ENCODE measurements around the gene MAP3K14. TPM values are rescaled to one million over a fixed set of nuclear protein-coding genes. Genes with fewer than 3 reads are reported as not detected.

Gene MAP3K14
- total RNA-seq, 1 experiment from 2014 or later: 16.8 TPM

DNA sequence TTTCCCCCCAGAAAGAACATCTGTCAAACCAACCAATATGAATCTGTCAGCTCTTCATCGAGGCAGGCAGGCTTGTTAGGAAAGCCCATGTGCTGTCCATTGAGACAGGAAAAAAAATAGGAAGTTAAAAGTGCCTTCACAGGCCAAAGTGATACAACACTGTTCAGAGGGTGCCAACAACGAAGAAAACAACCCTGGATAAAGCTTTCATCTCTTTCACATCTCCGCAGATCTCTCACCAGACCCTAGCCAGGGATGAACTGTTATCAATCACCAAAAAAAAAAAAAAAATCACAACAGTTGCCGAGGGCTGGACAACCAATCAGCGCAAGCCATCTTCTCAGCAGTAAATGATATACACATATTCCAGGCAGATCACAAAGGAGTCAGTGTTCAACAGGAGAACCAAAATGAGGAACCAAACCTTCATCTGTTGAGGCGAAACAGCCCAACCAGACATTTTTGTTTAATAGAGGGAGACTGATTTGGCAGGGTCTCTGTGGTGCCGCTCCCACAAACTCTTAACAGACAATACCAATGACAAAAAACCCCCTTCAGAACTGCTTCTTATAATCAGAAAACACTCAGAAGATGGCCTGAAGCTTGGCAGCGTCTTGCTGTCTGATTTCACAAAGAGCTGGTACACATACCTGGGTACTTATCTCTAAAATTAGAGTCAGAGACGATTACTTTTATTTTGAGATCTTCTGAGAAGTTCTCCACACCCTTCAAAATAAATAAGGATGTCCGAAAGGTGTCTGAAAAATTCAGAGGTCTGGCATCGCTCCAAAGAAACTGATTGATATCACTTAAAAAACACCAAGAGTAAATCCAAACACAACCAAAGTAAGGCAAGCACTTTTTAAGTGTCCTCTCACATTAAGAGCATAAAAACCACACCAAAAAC lies 1.8 kb downstream of the MAP3K14 start:
- TF ChIP-seq EZH2phosphoT487 (IDR thresholded peaks at IDR 0.05; ENCODE audit: borderline replicate concordance, low read length): no peak
- no peak for TF ChIP-seq EZH2 (IDR thresholded peaks at IDR 0.05; ENCODE audit: low read length, unreplicated experiment)
- TF ChIP-seq CTCF (conservative IDR thresholded peaks at IDR 0.05; ENCODE audit: low read depth, low read length): no peak
- Histone ChIP-seq H3K79me2 (ENCODE audit: low read length) (peaks cover 71% of the 10 kb centered on the region), H3K27me3 (ENCODE audit: low read length) (no peaks in the 10 kb centered on the region), H2AFZ (ENCODE audit: low read length) (no peak overlapping the region), H3F3A (ENCODE audit: low read length, unreplicated experiment) (peaks cover 40% of the 10 kb centered on the region), H3K9me2 (replicated peaks; ENCODE audit: low read length) (no peaks in the 10 kb centered on the region), H3K4me1 (ENCODE audit: insufficient read depth, low read length) (peaks cover 81% of the 10 kb centered on the region), H3K4me2 (ENCODE audit: low read length) (peak overlapping the region; percentile 89), H3K27ac (ENCODE audit: low read length) (peak overlapping the region; percentile 94), H3K9ac (ENCODE audit: low read length) (peak overlapping the region; percentile 81), H3K4me3 (ENCODE audit: low read length) (peak overlapping the region; percentile 78), H3K9me3 (ENCODE audit: low read length) (no peaks in the 10 kb centered on the region), H3K36me3 (ENCODE audit: low read depth, low read length) (peaks cover 13% of the 10 kb centered on the region; the same call in 1 of the 2 replicates), H4K20me1 (ENCODE audit: low read length) (peaks cover 36% of the 10 kb centered on the region)
- peak; percentile 4 for DNase-seq
- ChIA-PET CTCF (interaction anchor here (0.6 to 1.1 kb wide), 4 partner anchors 21 to 180 kb away, joined by 3 to 6 read pairs (median 4); partner anchors contain the start of gene ACBD4), POLR2A (ENCODE audit: unreplicated experiment) (interaction anchor here (0.6 kb wide), 1 partner anchor 66 kb away, joined by 3 read pairs; no protein-coding TSS in a partner anchor)
- ATAC-seq: no peak
- BruUV-seq (replicated peaks): no TSS peak
- intact Hi-C loops (cut with micrococcal nuclease): loop anchor here (10.0 kb wide), 1 partner anchor 180 kb away; the partner anchor contains the start of genes ACBD4 and PLCD3

DNA sequence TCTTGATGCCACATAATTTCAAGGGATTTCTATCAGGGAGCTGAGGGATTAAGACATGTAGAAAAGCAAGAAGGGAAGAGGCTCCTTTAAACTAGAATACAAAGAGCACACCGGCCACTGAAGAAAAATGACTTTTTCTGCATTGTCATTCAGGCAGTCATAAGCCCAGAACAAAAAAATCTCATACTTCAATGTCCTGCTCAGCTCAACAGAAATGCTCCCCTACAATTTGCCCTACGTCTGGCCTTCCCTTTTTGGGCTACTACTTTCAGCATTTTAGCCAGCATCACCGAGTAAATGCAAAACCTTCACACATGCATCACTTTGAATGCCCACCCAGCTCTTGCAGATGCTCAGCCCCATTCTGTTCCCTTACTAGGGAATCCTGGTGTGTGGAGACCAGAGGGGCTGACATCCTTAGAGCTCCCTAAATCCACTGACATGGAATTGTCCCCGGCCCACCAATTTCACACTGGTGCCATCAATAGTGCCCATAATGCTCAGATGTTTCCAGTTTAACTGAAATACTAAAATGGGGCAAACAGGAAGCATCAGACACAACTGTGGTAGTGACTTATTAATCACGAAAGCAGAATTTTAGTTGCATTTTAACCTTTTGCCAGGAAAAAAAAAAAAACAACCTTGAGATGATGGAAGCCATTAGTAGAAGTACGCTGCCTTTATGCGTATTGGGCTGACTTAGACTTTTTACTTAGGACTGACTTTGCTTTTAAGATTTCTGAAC lies 2.7 kb downstream of the MAP3K14 start:
- no peak for TF ChIP-seq EZH2 (IDR thresholded peaks at IDR 0.05; ENCODE audit: low read length, unreplicated experiment)
- Histone ChIP-seq H3K27me3 (ENCODE audit: low read length) (no peaks in the 10 kb centered on the region), H3K9ac (ENCODE audit: low read length) (peak overlapping the region; percentile 81), H3K36me3 (ENCODE audit: low read depth, low read length) (peaks cover 19% of the 10 kb centered on the region), H3K9me2 (replicated peaks; ENCODE audit: low read length) (no peaks in the 10 kb centered on the region), H4K20me1 (ENCODE audit: low read length) (peaks cover 36% of the 10 kb centered on the region), H3K79me2 (ENCODE audit: low read length) (peaks cover 79% of the 10 kb centered on the region), H2AFZ (ENCODE audit: low read length) (no peak overlapping the region), H3F3A (ENCODE audit: low read length, unreplicated experiment) (peaks cover 34% of the 10 kb centered on the region), H3K27ac (ENCODE audit: low read length) (peak overlapping the region; percentile 94), H3K9me3 (ENCODE audit: low read length) (no peaks in the 10 kb centered on the region), H3K4me3 (ENCODE audit: low read length) (peak overlapping the region; percentile 78), H3K4me1 (ENCODE audit: insufficient read depth, low read length) (peaks cover 73% of the 10 kb centered on the region), H3K4me2 (ENCODE audit: low read length) (peak overlapping the region; percentile 89)
- CTCF ChIA-PET: interaction anchor here (0.6 to 1.1 kb wide), 3 partner anchors 20 to 115 kb away, joined by 3 to 6 read pairs (median 3); no protein-coding TSS in a partner anchor
- DNase-seq (no peak), ATAC-seq (no peak)
- intact Hi-C loops (cut with micrococcal nuclease): loop anchor here (10.0 kb wide), 1 partner anchor 179 kb away; the partner anchor contains the start of genes ACBD4 and PLCD3
- POLR2A ChIA-PET (ENCODE audit: unreplicated experiment): no interaction called here
- no TSS peak for BruUV-seq (replicated peaks)

- Histone ChIP-seq H3K27ac (ENCODE audit: low read length) (peak overlapping the region; percentile 94), H3K4me2 (ENCODE audit: low read length) (peak overlapping the region; percentile 89), H2AFZ (ENCODE audit: low read length) (no peak overlapping the region), H3K27me3 (ENCODE audit: low read length) (no peaks in the 10 kb centered on the region), H3F3A (ENCODE audit: low read length, unreplicated experiment) (peaks cover 27% of the 10 kb centered on the region), H3K36me3 (ENCODE audit: low read depth, low read length) (peaks cover 23% of the 10 kb centered on the region), H3K4me3 (ENCODE audit: low read length) (peak overlapping the region; percentile 78), H3K9me3 (ENCODE audit: low read length) (no peaks in the 10 kb centered on the region), H3K4me1 (ENCODE audit: insufficient read depth, low read length) (peaks cover 69% of the 10 kb centered on the region), H3K9me2 (replicated peaks; ENCODE audit: low read length) (no peaks in the 10 kb centered on the region), H4K20me1 (ENCODE audit: low read length) (peaks cover 36% of the 10 kb centered on the region), H3K9ac (ENCODE audit: low read length) (peak overlapping the region; percentile 81), H3K79me2 (ENCODE audit: low read length) (peaks cover 87% of the 10 kb centered on the region)
- no TSS peak for BruUV-seq (replicated peaks)
- DNase-seq: no peak
- intact Hi-C loops (cut with micrococcal nuclease): loop anchor here (10.0 kb wide), 1 partner anchor 179 kb away; the partner anchor contains the start of genes ACBD4 and PLCD3
- ATAC-seq: no peak
- no peak for TF ChIP-seq EZH2phosphoT487 (IDR thresholded peaks at IDR 0.05; ENCODE audit: borderline replicate concordance, low read length)
- no peak for TF ChIP-seq CTCF (conservative IDR thresholded peaks at IDR 0.05; ENCODE audit: low read depth, low read length)
- TF ChIP-seq EZH2 (IDR thresholded peaks at IDR 0.05; ENCODE audit: low read length, unreplicated experiment): no peak
- ChIA-PET POLR2A (ENCODE audit: unreplicated experiment) (no interaction called here), CTCF (no interaction called here)
These were observed 3.4 kb downstream of the MAP3K14 start for GRCh38 chr17:45313421-45313771.
